ES-I3 (cell line): Measurements from ENCODE around the gene PSTPIP1.

ENCODE experiments used
- H3K36me3 ChIP-seq: 2 replicates; pipeline ENCODE4 v1.6.1; 2013; ENCODE audit warnings: mild to moderate bottlenecking, low read length, control low read depth, moderate library complexity; ENCODE audit not compliant: insufficient read depth
- H3K4me1 ChIP-seq: 2 replicates; pipeline ENCODE4 v1.6.1; 2013; ENCODE audit warnings: mild to moderate bottlenecking, control low read depth, low read length; ENCODE audit not compliant: insufficient read depth
- H3K9ac ChIP-seq: 2 replicates; pipeline ENCODE4 v1.6.1; 2013; ENCODE audit warnings: low read depth, mild to moderate bottlenecking, low read length, moderate library complexity
- H3K9me3 ChIP-seq: 2 replicates; pipeline ENCODE4 v1.6.1; 2013; ENCODE audit warnings: mild to moderate bottlenecking, low read length, moderate library complexity; ENCODE audit not compliant: control insufficient read depth, insufficient read depth

PSTPIP1 gene

GRCh38 chr15:77060546-77060945 is 65.6 kb downstream of the PSTPIP1 start:
- no peaks in the 10 kb centered on the region for H3K36me3 ChIP-seq
- no peaks in the 10 kb centered on the region for H3K9me3 ChIP-seq
- peaks cover 34% of the 10 kb centered on the region for H3K4me1 ChIP-seq
- no peak overlapping the region for H3K9ac ChIP-seq

GRCh38 chr15:77063249-77063648 is 68.3 kb downstream of the PSTPIP1 start:
- Histone ChIP-seq H3K9me3 (no peaks in the 10 kb centered on the region), H3K9ac (no peak overlapping the region), H3K4me1 (peaks cover 26% of the 10 kb centered on the region), H3K36me3 (no peaks in the 10 kb centered on the region)

- H3K36me3 ChIP-seq = no peaks in the 10 kb centered on the region
- H3K9me3 ChIP-seq = no peaks in the 10 kb centered on the region
- H3K4me1 ChIP-seq = peaks cover 26% of the 10 kb centered on the region
- H3K9ac ChIP-seq = no peak overlapping the region
These were observed 69.1 kb downstream of the PSTPIP1 start for GRCh38 chr15:77064063-77064462.

GRCh38 chr15:77064539-77065308 is 69.8 kb downstream of the PSTPIP1 start:
- Histone ChIP-seq H3K9me3 (no peaks in the 10 kb centered on the region), H3K4me1 (peaks cover 29% of the 10 kb centered on the region), H3K9ac (no peak overlapping the region), H3K36me3 (no peaks in the 10 kb centered on the region)

- no peaks in the 10 kb centered on the region for H3K36me3 ChIP-seq
- H3K4me1 ChIP-seq = peaks cover 20% of the 10 kb centered on the region
- no peaks in the 10 kb centered on the region for H3K9me3 ChIP-seq
- H3K9ac ChIP-seq = no peak overlapping the region
These were observed 72.2 kb downstream of the PSTPIP1 start for GRCh38 chr15:77066971-77067690.

GRCh38 chr15:77067691-77068367 is 72.9 kb downstream of the PSTPIP1 start:
- Histone ChIP-seq H3K4me1 (peaks cover 20% of the 10 kb centered on the region), H3K9me3 (no peaks in the 10 kb centered on the region), H3K9ac (no peak overlapping the region), H3K36me3 (no peaks in the 10 kb centered on the region)

- peaks cover 20% of the 10 kb centered on the region for H3K4me1 ChIP-seq
- H3K9me3 ChIP-seq = no peaks in the 10 kb centered on the region
- H3K9ac ChIP-seq = no peak overlapping the region
- H3K36me3 ChIP-seq = no peaks in the 10 kb centered on the region
These were observed 73.7 kb downstream of the PSTPIP1 start for GRCh38 chr15:77068633-77069032.

- peaks cover 10% of the 10 kb centered on the region; the same call in 1 of the 2 replicates for H3K4me1 ChIP-seq
- no peaks in the 10 kb centered on the region for H3K9me3 ChIP-seq
- no peaks in the 10 kb centered on the region for H3K36me3 ChIP-seq
- H3K9ac ChIP-seq = peak overlapping the region; percentile 77; the same call in 1 of the 2 replicates
These were observed 74.7 kb downstream of the PSTPIP1 start for GRCh38 chr15:77069521-77070121.

- Histone ChIP-seq H3K9ac (peak overlapping the region; percentile 77), H3K9me3 (no peaks in the 10 kb centered on the region), H3K36me3 (no peaks in the 10 kb centered on the region), H3K4me1 (peaks cover 5% of the 10 kb centered on the region; the same call in 1 of the 2 replicates)
These were observed 75.2 kb downstream of the PSTPIP1 start for GRCh38 chr15:77070180-77070494.

- H3K9me3 ChIP-seq = no peaks in the 10 kb centered on the region
- H3K4me1 ChIP-seq = peaks cover 5% of the 10 kb centered on the region; the same call in 1 of the 2 replicates
- peak within 1 kb of the TSS; percentile 77 for H3K9ac ChIP-seq
- no peaks in the 10 kb centered on the region for H3K36me3 ChIP-seq
These were observed 75.8 kb downstream of the PSTPIP1 start, which contains the start of gene TSPAN3 for GRCh38 chr15:77070495-77071304. Gene TSPAN3, minus strand, starts transcription at chr15:77071109. Its CDS starts 155 bp downstream, at chr15:77070954.

GRCh38 chr15:77071305-77072223 is 76.6 kb downstream of the PSTPIP1 start:
- H3K9ac ChIP-seq = no peak overlapping the region
- H3K36me3 ChIP-seq = no peaks in the 10 kb centered on the region
- no peaks in the 10 kb centered on the region for H3K9me3 ChIP-seq
- peaks cover 5% of the 10 kb centered on the region; the same call in 1 of the 2 replicates for H3K4me1 ChIP-seq

- Histone ChIP-seq H3K9ac (no peak overlapping the region), H3K36me3 (no peaks in the 10 kb centered on the region), H3K9me3 (no peaks in the 10 kb centered on the region), H3K4me1 (peaks cover 5% of the 10 kb centered on the region; the same call in 1 of the 2 replicates)
These were observed 79.4 kb downstream of the PSTPIP1 start for GRCh38 chr15:77074350-77074749.

GRCh38 chr15:77075528-77075927 is 80.6 kb downstream of the PSTPIP1 start:
- no peak overlapping the region for H3K9ac ChIP-seq
- no peaks in the 10 kb centered on the region for H3K4me1 ChIP-seq
- H3K9me3 ChIP-seq = no peaks in the 10 kb centered on the region
- no peaks in the 10 kb centered on the region for H3K36me3 ChIP-seq
